Kidney (tissue), 14 donors: ENCODE results near the gene SBK2. TPM values are rescaled to one million over a fixed set of nuclear protein-coding genes. Genes with fewer than 3 reads are reported as not detected.
A peak's percentile ranks its signal among the peaks of the same experiment; 100 is the strongest.

ENCODE experiments used
- DNase-seq, 5 donors: peaks; one replicate each; pipeline ENCODE4 v3.0.0-alpha.2; 2013 to 2020
- FAIRE-seq: peaks from 2 replicates; lab custom pipeline; 2012; peaks lifted over from hg19 to GRCh38; lab: Jason Lieb, UNC
- H3K27ac ChIP-seq, 2 donors: one replicate each; pipeline ENCODE4 v1.7.0; 2013; ENCODE audit warnings: low read depth in 2 of 2, low read length in 2 of 2, inconsistent platforms in 1 of 2
- H3K27me3 ChIP-seq: one replicate; pipeline ENCODE4 v1.7.1; 2013; ENCODE audit warnings: low read length, inconsistent platforms; ENCODE audit not compliant: control insufficient read depth, insufficient read depth
- H3K36me3 ChIP-seq, 3 donors: one replicate each; pipeline versions ENCODE4 v1.7.0 to v1.7.1; 2013; ENCODE audit warnings: low read length in 3 of 3, control low read depth in 1 of 3, inconsistent platforms in 1 of 3; ENCODE audit not compliant: insufficient read depth in 3 of 3, control insufficient read depth in 2 of 3
- H3K4me1 ChIP-seq, 3 donors: one replicate each; pipeline versions ENCODE4 v1.7.0 to v1.7.1; 2013; ENCODE audit warnings: low read length in 3 of 3, inconsistent platforms in 1 of 3, low read depth in 1 of 3; ENCODE audit not compliant: control insufficient read depth in 2 of 3, insufficient read depth in 2 of 3
- H3K4me3 ChIP-seq, 3 donors: one replicate each; pipeline versions ENCODE4 v1.7.0 to v1.8.1; 2013; ENCODE audit warnings: low read length in 3 of 3, control low read depth in 1 of 3, inconsistent platforms in 1 of 3
- H3K9ac ChIP-seq, 3 donors: one replicate each; pipeline versions ENCODE4 v1.7.0 to v1.7.1; 2013; ENCODE audit warnings: low read length in 3 of 3, control low read depth in 1 of 3, inconsistent platforms in 1 of 3
- H3K9me3 ChIP-seq, 3 donors: one replicate each; pipeline versions ENCODE4 v1.7.0 to v1.7.1; 2013; ENCODE audit warnings: low read length in 3 of 3, control low read depth in 1 of 3, inconsistent platforms in 1 of 3; ENCODE audit not compliant: control insufficient read depth in 2 of 3, insufficient read depth in 1 of 3
- CTCF ChIP-seq: IDR thresholded peaks from 3 replicates; pipeline ENCODE4 v1.5.1; 2012; ENCODE audit warnings: mild to moderate bottlenecking, moderate library complexity, borderline replicate concordance; ENCODE audit not compliant: insufficient read depth; ENCODE audit errors: extremely low read depth
- intact Hi-C: fragments of 100-400 bp; cut with DNase I; formaldehyde crosslinking; loops from one replicate; pipeline ENCODE4 v1.11.1; 2022
- polyA plus RNA-seq: library from polyadenylated mRNA; stranded (reverse); fragments of 350-450 nt; fragmentation: Illumina TruSeq; extraction: RNeasy Lipid Tissue Mini Kit (QIAGEN cat#74804); gene quantifications from one replicate; pipeline ENCODE4 v1.2.3, GENCODE V29; 2014; ENCODE audit warnings: low read depth, low replicate concordance; ENCODE audit not compliant: insufficient read depth
- total RNA-seq: library from RNA; stranded (reverse); fragmentation: NEBNext Ultra II Directional; extraction: Animal tissue kit (Norgen Biotek cat#: 25700); gene quantifications from one replicate; pipeline ENCODE4 v1.2.1, GENCODE V29; 2021
- donor health status: control.
- donor health status: control.
- donor health status: control.
- donor health status: control.
- donor health status: control.
- donor health status: DM: yes; HTN: yes; CAD: no.
- donor health status: Normal renal cell carcinoma (clear cell type).

Gene SBK2
- total and polyA plus RNA-seq, 2 donors from 2014 or later: not detected

GRCh38 chr19:55489711-55490477, 47.0 kb downstream of the SBK2 start:
- no peaks in the 10 kb centered on the region for H3K36me3 ChIP-seq
- no peak overlapping the region for H3K4me3 ChIP-seq
- peak in 1 of 5 donors; percentile 71 for DNase-seq
- intact Hi-C loops: no loop called here
- no peak overlapping the region for H3K27ac ChIP-seq
- no peak for TF ChIP-seq CTCF
- peaks cover 0 to 16% (median 5%) of the 10 kb centered on the region in 3 donors for H3K4me1 ChIP-seq
- H3K27me3 ChIP-seq: no peaks in the 10 kb centered on the region
- H3K9me3 ChIP-seq: no peaks in the 10 kb centered on the region
- FAIRE-seq: no peak
- no peak overlapping the region for H3K9ac ChIP-seq

DNA sequence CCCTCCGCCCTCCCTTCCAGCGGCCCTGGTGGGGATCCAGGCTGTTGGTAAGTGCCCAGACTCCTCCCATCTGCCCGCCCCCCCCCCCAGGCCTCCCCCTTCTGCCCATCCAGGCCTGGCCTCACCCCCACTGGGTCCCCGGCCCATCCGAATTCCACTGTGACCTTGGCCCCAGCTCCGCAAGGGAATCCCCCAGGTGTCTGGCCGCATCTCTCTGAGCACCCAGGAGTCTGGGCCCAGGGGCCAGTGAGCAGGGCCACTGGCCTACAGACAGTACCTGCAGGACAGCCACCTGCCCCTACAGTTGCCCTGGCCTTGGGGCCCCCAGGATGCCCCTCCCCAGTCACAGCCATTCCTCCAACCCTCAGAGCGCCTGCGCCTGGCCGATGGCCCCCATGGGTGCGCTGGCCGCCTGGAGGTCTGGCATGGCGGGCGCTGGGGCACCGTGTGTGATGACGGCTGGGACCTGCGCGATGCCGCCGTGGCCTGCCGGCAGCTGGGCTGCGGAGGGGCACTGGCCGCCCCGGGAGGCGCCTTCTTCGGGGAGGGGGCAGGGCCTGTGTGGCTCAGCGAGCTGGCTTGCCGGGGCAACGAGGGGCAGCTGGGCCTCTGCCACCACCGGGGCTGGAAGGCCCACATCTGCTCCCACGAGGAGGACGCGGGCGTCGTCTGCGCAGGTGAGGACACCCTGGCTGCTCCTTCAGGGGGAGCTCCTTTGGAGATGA, 47.8 kb downstream of the SBK2 start:
- DNase-seq (peak in 1 of 5 donors; percentile 72), FAIRE-seq (no peak)
- Histone ChIP-seq H3K27me3 (no peaks in the 10 kb centered on the region), H3K36me3 (no peaks in the 10 kb centered on the region), H3K4me3 (no peak overlapping the region), H3K9me3 (no peaks in the 10 kb centered on the region), H3K4me1 (peaks cover 0 to 22% (median 5%) of the 10 kb centered on the region in 3 donors), H3K9ac (no peak overlapping the region), H3K27ac (no peak overlapping the region)
- intact Hi-C loops: no loop called here
- TF ChIP-seq CTCF: no peak

DNA sequence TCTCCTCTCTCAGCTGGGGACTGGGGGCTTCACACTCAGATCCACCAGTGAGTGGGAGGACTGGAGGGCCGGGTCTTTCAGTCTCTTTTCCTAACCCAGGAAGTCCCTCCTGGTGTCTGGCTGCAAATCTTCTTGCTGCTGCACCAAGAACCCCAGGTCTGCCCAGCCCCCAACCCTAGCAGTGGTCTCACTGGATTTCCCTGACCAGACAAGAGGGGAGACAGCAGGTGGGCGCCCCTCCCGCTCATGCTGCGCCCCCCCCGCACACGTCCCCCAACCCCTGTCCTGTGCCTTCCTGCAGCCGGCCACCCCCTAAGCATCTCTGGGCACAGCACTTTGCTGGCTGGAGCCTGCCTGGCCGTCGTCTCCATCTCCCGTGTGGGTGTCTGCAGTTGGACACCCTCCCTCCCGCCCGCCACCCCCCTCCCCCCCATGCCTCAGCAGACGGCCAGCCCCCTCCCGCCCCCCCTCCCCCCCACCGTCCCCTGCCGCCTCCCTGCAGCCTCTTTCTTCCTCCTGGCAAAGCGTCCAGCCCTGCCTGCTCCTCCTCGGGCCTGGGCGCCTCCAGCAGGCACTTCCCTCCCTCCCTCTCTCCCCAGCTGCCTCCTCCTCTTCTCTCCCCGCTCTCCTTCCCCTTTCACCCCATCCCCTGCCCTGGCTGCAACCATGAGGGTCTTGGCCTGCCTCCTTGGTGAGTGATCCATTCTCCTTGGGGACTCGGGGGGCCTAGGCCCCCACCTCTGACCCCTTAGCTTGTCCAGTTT, 48.8 kb downstream of the SBK2 start, which contains the start of gene SSC5D:
Gene SSC5D (plus strand): TSS at position 513 of the 764 bp plus-strand sequence. CDS start 154 bp downstream, at position 667.
- FAIRE-seq: no peak
- DNase-seq: peak in 3 of 5 donors; percentile 63 to 87 (median 73)
- Histone ChIP-seq H3K27me3 (no peaks in the 10 kb centered on the region), H3K36me3 (no peaks in the 10 kb centered on the region), H3K27ac (peak within 1 kb of the TSS; percentile 59 to 68), H3K9ac (peak within 1 kb of the TSS in 1 of 3 donors; percentile 40), H3K9me3 (no peaks in the 10 kb centered on the region), H3K4me3 (no peak within 1 kb of the TSS), H3K4me1 (peaks cover 0 to 24% (median 5%) of the 10 kb centered on the region in 3 donors)
- intact Hi-C loops: no loop called here
- no peak for TF ChIP-seq CTCF
